ENCODE results near the gene CHCHD5.
A peak's percentile ranks its signal among the peaks of the same experiment; 100 is the strongest.

CHCHD5 gene

DNA sequence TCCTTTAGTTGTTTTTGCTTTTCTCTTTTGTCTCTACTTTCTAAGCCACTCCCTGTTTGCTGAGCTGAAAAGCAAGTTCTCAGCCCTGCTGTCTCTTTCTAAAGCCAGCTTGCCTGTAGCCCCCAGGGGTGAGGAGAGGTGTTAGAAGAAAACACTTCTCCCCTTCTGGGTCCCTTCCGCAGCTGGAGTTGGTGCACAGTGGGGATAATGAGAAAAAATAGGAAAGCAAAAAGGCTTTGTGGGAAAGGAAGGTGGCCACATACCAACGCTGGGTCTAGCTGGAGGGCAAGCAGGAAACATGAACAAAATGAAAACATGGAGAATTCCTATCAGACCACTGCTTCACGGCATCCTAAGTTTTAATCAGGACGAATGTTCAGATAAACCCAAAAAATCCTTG lies 45.9 kb downstream of the CHCHD5 start:
- Histone ChIP-seq H3K36me3 (no peaks in the 10 kb centered on the region), H3K27ac (peak overlapping the region; percentile 84), H3K4me3 (ENCODE audit: low read depth, low read length) (peak overlapping the region; percentile 47; the same call in 1 of the 2 replicates), H3K9me3 (ENCODE audit: severe bottlenecking) (no peaks in the 10 kb centered on the region), H3K27me3 (ENCODE audit: insufficient read depth, low read depth, severe bottlenecking) (no peaks in the 10 kb centered on the region)
- TF ChIP-seq, protein P1, sequence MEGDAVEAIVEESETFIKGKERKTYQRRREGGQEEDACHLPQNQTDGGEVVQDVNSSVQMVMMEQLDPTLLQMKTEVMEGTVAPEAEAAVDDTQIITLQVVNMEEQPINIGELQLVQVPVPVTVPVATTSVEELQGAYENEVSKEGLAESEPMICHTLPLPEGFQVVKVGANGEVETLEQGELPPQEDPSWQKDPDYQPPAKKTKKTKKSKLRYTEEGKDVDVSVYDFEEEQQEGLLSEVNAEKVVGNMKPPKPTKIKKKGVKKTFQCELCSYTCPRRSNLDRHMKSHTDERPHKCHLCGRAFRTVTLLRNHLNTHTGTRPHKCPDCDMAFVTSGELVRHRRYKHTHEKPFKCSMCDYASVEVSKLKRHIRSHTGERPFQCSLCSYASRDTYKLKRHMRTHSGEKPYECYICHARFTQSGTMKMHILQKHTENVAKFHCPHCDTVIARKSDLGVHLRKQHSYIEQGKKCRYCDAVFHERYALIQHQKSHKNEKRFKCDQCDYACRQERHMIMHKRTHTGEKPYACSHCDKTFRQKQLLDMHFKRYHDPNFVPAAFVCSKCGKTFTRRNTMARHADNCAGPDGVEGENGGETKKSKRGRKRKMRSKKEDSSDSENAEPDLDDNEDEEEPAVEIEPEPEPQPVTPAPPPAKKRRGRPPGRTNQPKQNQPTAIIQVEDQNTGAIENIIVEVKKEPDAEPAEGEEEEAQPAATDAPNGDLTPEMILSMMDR (IDR thresholded peaks at IDR 0.05; ENCODE audit: low read depth, low read length), result no peak
- DNase-seq, result no peak

DNA sequence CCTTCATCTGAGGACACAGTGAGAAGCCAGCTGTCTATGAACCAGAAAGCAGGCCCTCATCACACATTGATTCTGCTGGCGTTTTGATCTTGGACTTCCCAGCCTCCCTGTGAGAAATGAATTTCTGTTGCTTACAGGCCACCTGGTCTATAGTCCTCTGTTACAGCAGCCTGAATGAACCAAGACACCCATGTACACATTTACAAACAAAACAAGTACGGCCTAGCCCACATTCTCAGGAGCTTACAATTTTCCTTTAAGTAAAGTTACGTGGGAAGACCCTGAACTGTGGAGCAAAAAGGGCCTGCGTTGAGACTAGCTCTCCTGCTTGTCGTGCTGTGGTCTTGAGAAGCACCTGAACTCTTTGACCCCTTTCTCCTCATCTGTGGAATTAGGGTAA lies 49.3 kb downstream of the CHCHD5 start:
- H3K9me3 ChIP-seq (ENCODE audit: severe bottlenecking), result no peaks in the 10 kb centered on the region
- no peak overlapping the region for H3K4me3 ChIP-seq (ENCODE audit: low read depth, low read length)
- H3K27ac ChIP-seq, result no peak overlapping the region
- DNase-seq, result no peak
- H3K36me3 ChIP-seq, result no peaks in the 10 kb centered on the region
- TF ChIP-seq, protein P1 (IDR thresholded peaks at IDR 0.05; ENCODE audit: low read depth, low read length), result no peak
- H3K27me3 ChIP-seq (ENCODE audit: insufficient read depth, low read depth, severe bottlenecking), result no peaks in the 10 kb centered on the region

DNA sequence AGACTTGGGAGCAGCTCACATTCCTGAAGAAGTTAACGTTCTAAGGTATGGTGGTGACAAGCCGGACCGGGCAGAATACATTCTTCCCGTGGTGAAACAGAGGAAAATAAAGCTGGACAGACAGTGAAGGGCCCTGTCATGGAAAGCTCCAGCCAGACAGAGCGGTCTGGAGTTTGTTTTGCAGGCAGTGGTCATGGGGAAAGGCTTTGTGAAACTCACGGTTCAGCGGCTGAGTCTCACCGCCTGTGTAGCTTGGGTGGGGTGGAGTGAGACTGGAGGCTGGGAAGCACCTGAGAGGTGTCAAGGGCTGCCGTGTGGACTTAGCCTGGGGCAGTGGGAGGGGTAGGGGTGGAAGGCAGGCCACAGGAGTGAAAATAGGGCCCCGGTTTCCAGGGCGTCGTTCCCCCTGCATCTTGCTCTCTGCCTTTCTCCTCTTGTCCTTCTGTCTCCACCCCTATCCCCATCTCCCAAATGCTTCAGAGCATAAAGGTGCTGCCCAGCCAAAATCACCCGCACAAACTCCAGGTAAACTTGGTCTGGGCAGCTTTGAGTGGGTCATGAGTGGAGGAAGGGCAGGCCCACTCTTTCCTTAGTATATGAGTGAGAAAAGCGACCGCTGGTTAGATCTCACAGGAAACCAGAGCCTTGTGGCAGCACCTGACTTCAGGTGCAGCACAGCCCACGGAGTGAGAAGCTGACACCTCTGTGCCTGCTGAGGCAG lies 49.9 kb downstream of the CHCHD5 start:
- Histone ChIP-seq H3K4me3 (ENCODE audit: low read depth, low read length) (no peak overlapping the region), H3K9me3 (ENCODE audit: severe bottlenecking) (no peaks in the 10 kb centered on the region), H3K36me3 (no peaks in the 10 kb centered on the region), H3K27ac (no peak overlapping the region), H3K27me3 (ENCODE audit: insufficient read depth, low read depth, severe bottlenecking) (no peaks in the 10 kb centered on the region)
- TF ChIP-seq, protein P1 (IDR thresholded peaks at IDR 0.05; ENCODE audit: low read depth, low read length), result no peak
- DNase-seq, result no peak

DNA sequence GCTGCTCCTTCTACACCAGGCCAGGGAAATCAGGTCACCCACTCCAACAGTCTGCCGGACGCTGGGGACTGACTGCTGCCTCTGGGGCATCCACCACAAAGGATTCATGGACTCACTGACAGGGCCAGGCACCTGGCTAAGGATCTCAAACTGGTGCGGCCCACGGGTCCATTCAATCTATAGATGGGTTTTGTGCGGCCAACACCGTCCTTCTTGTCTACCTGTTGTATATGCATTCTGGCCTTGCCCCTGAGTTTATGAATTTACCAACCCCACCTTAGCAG lies 50.4 kb downstream of the CHCHD5 start:
- no peak overlapping the region for H3K4me3 ChIP-seq (ENCODE audit: low read depth, low read length)
- no peaks in the 10 kb centered on the region for H3K36me3 ChIP-seq
- no peak for DNase-seq
- no peaks in the 10 kb centered on the region for H3K9me3 ChIP-seq (ENCODE audit: severe bottlenecking)
- TF ChIP-seq, protein P1 (IDR thresholded peaks at IDR 0.05; ENCODE audit: low read depth, low read length), result no peak
- no peak overlapping the region for H3K27ac ChIP-seq
- no peaks in the 10 kb centered on the region for H3K27me3 ChIP-seq (ENCODE audit: insufficient read depth, low read depth, severe bottlenecking)

DNA sequence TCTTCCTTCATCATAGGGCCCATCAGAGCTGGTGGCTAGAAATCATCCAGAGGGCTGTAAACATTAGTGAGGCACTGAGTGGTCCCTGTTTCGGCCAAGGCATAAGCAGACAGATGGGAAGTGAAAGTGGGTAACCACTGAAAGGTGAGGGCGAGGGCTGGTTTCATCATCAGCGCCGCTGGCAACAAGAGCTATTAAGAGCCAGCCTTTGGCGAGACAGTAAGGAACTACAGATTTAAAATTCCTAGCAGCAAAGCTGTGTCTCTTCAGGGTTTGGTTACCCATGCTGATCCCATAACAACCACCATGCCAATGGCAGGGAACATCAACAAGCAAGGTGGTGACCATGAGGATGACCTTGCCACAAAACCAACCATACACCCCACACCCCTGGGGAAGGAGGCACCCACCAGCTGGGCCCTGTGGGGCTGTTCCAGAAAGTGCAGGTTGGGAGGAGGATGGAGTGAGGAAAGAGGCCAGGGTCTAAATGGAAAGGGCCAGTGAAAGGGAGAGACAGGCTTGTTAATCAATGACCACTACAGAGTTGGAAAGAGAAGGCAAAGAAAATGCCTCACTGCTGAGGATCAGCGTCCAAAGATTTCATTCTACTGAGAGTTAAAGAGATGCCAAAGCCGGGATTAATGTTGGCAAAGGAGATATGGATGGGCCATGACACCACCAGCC lies 52.3 kb downstream of the CHCHD5 start:
- no peaks in the 10 kb centered on the region for H3K9me3 ChIP-seq (ENCODE audit: severe bottlenecking)
- DNase-seq, result no peak
- no peak overlapping the region for H3K4me3 ChIP-seq (ENCODE audit: low read depth, low read length)
- H3K27me3 ChIP-seq (ENCODE audit: insufficient read depth, low read depth, severe bottlenecking), result no peaks in the 10 kb centered on the region
- TF ChIP-seq, protein P1 (IDR thresholded peaks at IDR 0.05; ENCODE audit: low read depth, low read length), result no peak
- no peaks in the 10 kb centered on the region for H3K36me3 ChIP-seq
- no peak overlapping the region for H3K27ac ChIP-seq

DNA sequence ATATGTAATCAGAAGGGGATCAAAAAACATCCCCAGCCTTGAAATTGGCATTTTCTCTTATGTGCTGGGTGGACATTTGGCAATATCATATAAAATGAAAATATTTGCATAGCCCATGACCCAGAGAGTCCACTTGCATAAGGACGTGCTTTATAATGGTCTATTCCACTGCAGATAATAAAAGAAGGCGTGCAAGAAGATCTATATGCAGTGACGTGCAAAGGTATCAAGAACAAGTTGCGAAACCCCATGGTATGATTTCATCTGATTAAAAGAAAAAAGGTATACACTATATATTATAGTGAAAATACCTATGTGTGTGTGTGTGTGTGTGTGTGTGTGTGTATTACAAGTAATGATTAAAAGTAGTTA lies 52.9 kb downstream of the CHCHD5 start:
- no peak for DNase-seq
- no peak overlapping the region for H3K27ac ChIP-seq

More for the DNA sequence above, 52.9 kb downstream of the CHCHD5 start:
- no peak overlapping the region for H3K4me3 ChIP-seq (ENCODE audit: low read depth, low read length)
- no peaks in the 10 kb centered on the region for H3K9me3 ChIP-seq (ENCODE audit: severe bottlenecking)
- no peaks in the 10 kb centered on the region for H3K36me3 ChIP-seq
- H3K27me3 ChIP-seq (ENCODE audit: insufficient read depth, low read depth, severe bottlenecking), result no peaks in the 10 kb centered on the region
- TF ChIP-seq, protein P1 (IDR thresholded peaks at IDR 0.05; ENCODE audit: low read depth, low read length), result no peak
